ENCODE measurements around the gene CTTN. TPM values are rescaled to one million over a fixed set of nuclear protein-coding genes. Genes with fewer than 3 reads are reported as not detected.

CTTN gene
- total RNA-seq, 4 donors from 2014 or later = 92.8 to 226 (median 134) TPM

DNA sequence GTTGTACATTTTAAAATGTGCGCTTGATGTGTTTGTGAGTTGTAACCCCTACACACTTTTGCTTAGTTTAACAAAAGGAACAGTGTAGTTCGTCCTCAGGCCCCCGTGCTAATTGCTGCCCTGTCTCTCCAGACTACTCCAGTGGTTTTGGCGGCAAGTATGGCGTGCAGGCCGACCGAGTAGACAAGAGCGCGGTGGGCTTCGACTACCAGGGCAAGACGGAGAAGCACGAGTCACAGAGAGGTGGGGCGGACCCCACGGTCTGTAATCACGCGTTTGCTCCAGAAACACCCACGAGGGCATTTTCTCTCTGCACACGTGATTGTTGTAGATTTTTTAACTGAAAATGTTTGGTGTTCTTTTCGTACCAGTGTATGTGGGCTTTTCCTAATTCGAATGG, 18.6 kb downstream of the CTTN start:
- ATAC-seq = no peak
- in situ Hi-C loops (cut with MboI; ENCODE audit: low sequenced_read_pairs in 4 of 4) = no loop called here
- peaks cover 0 to 97% of the 10 kb centered on the region in 2 donors for H3K36me3 ChIP-seq

DNA sequence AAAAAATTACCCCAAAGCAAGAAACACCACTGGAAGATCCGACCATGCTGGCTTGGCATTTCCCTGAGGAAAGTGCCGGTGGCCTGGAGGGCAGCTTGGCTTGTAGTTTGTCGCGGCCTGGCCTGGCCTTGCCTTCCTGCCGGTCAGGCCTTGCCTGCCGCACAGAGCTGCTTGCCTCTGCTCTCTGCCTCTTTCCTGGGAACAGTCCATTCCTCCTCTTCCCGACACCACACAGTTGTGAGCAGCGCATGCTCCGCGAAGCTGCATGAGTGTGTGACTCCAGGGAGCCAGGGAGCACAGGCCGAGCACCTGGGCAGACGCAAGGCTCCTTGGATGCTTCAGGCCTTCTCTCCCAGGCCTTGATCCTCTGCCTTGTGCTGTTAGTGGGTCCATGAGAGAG, 19.8 kb downstream of the CTTN start:
- no peak overlapping the region for H3K27ac ChIP-seq
- no peaks in the 10 kb centered on the region for H3K27me3 ChIP-seq
- in situ Hi-C loops (cut with MboI; ENCODE audit: low sequenced_read_pairs in 4 of 4) (no loop called here), intact Hi-C loops (cut with DNase I; ENCODE audit: low total_unique reads) (no loop called here)
- H3K36me3 ChIP-seq = peaks cover 0 to 97% of the 10 kb centered on the region in 2 donors
- no peak for DNase-seq
- no peaks in the 10 kb centered on the region for H3K4me1 ChIP-seq
- no peak overlapping the region for H3K4me3 ChIP-seq
- no peak for ATAC-seq
- no peaks in the 10 kb centered on the region for H3K9me3 ChIP-seq
- TF ChIP-seq, protein P1, sequence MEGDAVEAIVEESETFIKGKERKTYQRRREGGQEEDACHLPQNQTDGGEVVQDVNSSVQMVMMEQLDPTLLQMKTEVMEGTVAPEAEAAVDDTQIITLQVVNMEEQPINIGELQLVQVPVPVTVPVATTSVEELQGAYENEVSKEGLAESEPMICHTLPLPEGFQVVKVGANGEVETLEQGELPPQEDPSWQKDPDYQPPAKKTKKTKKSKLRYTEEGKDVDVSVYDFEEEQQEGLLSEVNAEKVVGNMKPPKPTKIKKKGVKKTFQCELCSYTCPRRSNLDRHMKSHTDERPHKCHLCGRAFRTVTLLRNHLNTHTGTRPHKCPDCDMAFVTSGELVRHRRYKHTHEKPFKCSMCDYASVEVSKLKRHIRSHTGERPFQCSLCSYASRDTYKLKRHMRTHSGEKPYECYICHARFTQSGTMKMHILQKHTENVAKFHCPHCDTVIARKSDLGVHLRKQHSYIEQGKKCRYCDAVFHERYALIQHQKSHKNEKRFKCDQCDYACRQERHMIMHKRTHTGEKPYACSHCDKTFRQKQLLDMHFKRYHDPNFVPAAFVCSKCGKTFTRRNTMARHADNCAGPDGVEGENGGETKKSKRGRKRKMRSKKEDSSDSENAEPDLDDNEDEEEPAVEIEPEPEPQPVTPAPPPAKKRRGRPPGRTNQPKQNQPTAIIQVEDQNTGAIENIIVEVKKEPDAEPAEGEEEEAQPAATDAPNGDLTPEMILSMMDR (IDR thresholded peaks at IDR 0.05 in 4 of 5, conservative IDR thresholded peaks at IDR 0.05 in 1 of 5) = no peak
- no peak for TF ChIP-seq POLR2A (IDR thresholded peaks at IDR 0.05)

More for the DNA sequence above, 18.6 kb downstream of the CTTN start:
- no peak for DNase-seq
- intact Hi-C loops (cut with DNase I; ENCODE audit: low total_unique reads) = no loop called here
- Histone ChIP-seq H3K27ac (no peak overlapping the region), H3K4me1 (no peaks in the 10 kb centered on the region), H3K4me3 (no peak overlapping the region), H3K27me3 (no peaks in the 10 kb centered on the region), H3K9me3 (no peaks in the 10 kb centered on the region)
- TF ChIP-seq, protein P1 (IDR thresholded peaks at IDR 0.05 in 4 of 5, conservative IDR thresholded peaks at IDR 0.05 in 1 of 5) = no peak
- no peak for TF ChIP-seq POLR2A (IDR thresholded peaks at IDR 0.05)

DNA sequence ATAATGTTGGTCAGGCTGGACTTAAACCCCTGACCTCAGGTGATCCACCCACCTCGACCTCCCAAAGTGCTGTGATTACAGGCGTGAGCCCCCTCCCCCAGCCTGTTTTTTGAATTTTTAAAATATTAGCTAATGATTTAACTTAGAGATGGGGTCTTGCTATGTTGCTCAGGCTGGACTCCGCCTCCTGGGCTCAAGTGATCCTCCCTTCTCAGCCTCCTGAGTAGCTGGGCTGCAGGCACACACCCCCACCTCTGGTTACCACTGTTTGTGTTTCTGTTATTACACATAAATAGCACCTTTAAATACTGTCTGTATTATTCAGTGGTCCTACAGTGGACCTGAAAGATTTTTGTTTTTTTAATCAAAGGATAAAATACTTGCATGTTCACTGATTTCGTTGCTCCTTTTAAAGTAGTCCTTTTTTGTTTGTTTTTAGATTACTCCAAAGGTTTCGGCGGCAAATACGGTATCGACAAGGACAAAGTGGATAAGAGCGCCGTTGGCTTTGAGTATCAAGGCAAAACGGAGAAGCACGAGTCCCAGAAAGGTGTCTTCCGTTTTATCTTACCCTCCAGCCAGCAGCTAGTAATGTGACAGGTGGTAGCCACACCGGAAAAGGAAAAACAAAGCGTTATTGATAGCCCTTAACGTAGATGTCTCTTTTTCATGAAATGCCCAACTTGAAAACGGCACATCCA, 21.1 kb downstream of the CTTN start:
- ATAC-seq (no peak), DNase-seq (no peak)
- TF ChIP-seq, protein P1 (IDR thresholded peaks at IDR 0.05 in 4 of 5, conservative IDR thresholded peaks at IDR 0.05 in 1 of 5) = no peak
- no peak for TF ChIP-seq POLR2A (IDR thresholded peaks at IDR 0.05)
- peaks cover 0 to 92% of the 10 kb centered on the region in 2 donors for H3K36me3 ChIP-seq
- no peak overlapping the region for H3K4me3 ChIP-seq
- H3K27me3 ChIP-seq = no peaks in the 10 kb centered on the region
- intact Hi-C loops (cut with DNase I; ENCODE audit: low total_unique reads) = no loop called here
- H3K9me3 ChIP-seq = no peaks in the 10 kb centered on the region
- in situ Hi-C loops (cut with MboI; ENCODE audit: low sequenced_read_pairs in 4 of 4) = no loop called here
- H3K27ac ChIP-seq = no peak overlapping the region
- H3K4me1 ChIP-seq = no peaks in the 10 kb centered on the region

DNA sequence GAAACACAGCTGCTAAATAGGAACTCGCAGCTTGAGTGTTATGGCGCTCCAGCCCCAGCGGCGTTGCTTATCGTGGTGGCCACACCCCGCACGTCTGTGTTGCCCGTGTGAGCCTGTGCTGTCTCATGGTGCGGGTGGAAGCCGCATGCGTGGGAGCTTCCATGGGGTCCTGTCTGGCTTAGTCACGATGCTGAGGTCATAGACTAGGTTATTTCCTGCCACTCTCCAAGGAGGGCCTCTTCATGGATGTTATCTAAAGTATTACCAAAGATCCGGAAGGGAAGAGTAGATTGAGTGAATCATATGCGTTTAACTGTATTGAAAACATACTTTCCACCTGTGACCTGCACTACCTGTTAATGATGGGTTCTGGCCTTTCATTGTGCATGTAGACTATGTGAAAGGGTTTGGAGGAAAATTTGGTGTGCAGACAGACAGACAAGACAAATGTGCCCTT, 21.7 kb downstream of the CTTN start:
- no peak overlapping the region for H3K27ac ChIP-seq
- DNase-seq (no peak), ATAC-seq (no peak)
- H3K36me3 ChIP-seq = peaks cover 0 to 92% of the 10 kb centered on the region in 2 donors
- no peaks in the 10 kb centered on the region for H3K27me3 ChIP-seq
- intact Hi-C loops (cut with DNase I; ENCODE audit: low total_unique reads) = no loop called here
- no peak overlapping the region for H3K4me3 ChIP-seq
- H3K9me3 ChIP-seq = no peaks in the 10 kb centered on the region
- in situ Hi-C loops (cut with MboI; ENCODE audit: low sequenced_read_pairs in 4 of 4) = no loop called here
- H3K4me1 ChIP-seq = no peaks in the 10 kb centered on the region
- no peak for TF ChIP-seq POLR2A (IDR thresholded peaks at IDR 0.05)
- TF ChIP-seq, protein P1 (IDR thresholded peaks at IDR 0.05 in 4 of 5, conservative IDR thresholded peaks at IDR 0.05 in 1 of 5) = no peak
